ENCODE data around the gene PIWIL1. TPM values are rescaled to one million over a fixed set of nuclear protein-coding genes. Genes with fewer than 3 reads are reported as not detected.

Gene PIWIL1
- total and polyA plus RNA-seq, 2 experiments from 2014 or later: not detected

- H3K27me3 ChIP-seq (ENCODE audit: insufficient read depth): no peaks in the 10 kb centered on the region
- H3K4me3 Mint-ChIP-seq: no peak overlapping the region
- H3K27me3 Mint-ChIP-seq (ENCODE audit: insufficient read depth, low read depth, poor library complexity): no peaks in the 10 kb centered on the region
Measured at GRCh38 chr12:130322263-130322662, 15.4 kb upstream of the PIWIL1 start.

More at GRCh38 chr12:130322263-130322662, 15.4 kb upstream of the PIWIL1 start:
- Histone ChIP-seq H3K4me1 (ENCODE audit: insufficient read depth) (no peaks in the 10 kb centered on the region), H3K27ac (ENCODE audit: low read depth) (no peak overlapping the region), H3K79me2 (replicated peaks; ENCODE audit: insufficient read depth) (no peaks in the 10 kb centered on the region), H3K9me2 (ENCODE audit: insufficient read depth) (no peaks in the 10 kb centered on the region), H2AFZ (no peak overlapping the region), H3K4me2 (no peak overlapping the region), H3K4me3 (no peak overlapping the region), H3F3A (replicated peaks; ENCODE audit: low read depth) (no peaks in the 10 kb centered on the region), H3K36me3 (ENCODE audit: insufficient read depth) (no peaks in the 10 kb centered on the region; the same call in 1 of the 2 replicates), H4K20me1 (replicated peaks; ENCODE audit: insufficient read depth) (no peaks in the 10 kb centered on the region)
- ATAC-seq (no peak), DNase-seq (ENCODE audit: low spot score) (no peak)
- peaks cover 23% of the 10 kb centered on the region for H3K36me3 Mint-ChIP-seq (ENCODE audit: low read depth)
- TF ChIP-seq ZNF462 (CRISPR knock-in tag; IDR thresholded peaks at IDR 0.05) (no peak), EZH2 (IDR thresholded peaks at IDR 0.05; ENCODE audit: low read depth, unreplicated experiment) (no peak), NANOG (IDR thresholded peaks at IDR 0.05; ENCODE audit: borderline replicate concordance) (no peak), POLR2AphosphoS5 (IDR thresholded peaks at IDR 0.05; ENCODE audit: low read depth) (no peak), ZNF331 (CRISPR knock-in tag; IDR thresholded peaks at IDR 0.05; ENCODE audit: low read depth) (no peak)
- H3K27ac Mint-ChIP-seq: no peak overlapping the region
- H3K4me1 Mint-ChIP-seq: no peaks in the 10 kb centered on the region
- H3K9me3 Mint-ChIP-seq: peaks cover 97% of the 10 kb centered on the region
